ENCODE measurements around the gene WASHC4.

- TF ChIP-seq CTCF (IDR thresholded peaks at IDR 0.05 in 8 of 11, conservative IDR thresholded peaks at IDR 0.05 in 3 of 11) = no peak
- no peak for TF ChIP-seq POLR2A (IDR thresholded peaks at IDR 0.05)
Observed at GRCh38 chr12:105120551-105120950, 13.0 kb downstream of the WASHC4 start.

Measured in spleen (tissue), 7 donors.